ENCODE data around the gene FBN2. TPM values are rescaled to one million over a fixed set of nuclear protein-coding genes. Genes with fewer than 3 reads are reported as not detected.

Gene FBN2
- total and polyA plus RNA-seq, 2 experiments from 2014 or later = 41.0 to 143 TPM

GRCh38 chr5:128245974-128246373 lies 292.1 kb downstream of the FBN2 start:
- Histone ChIP-seq H3K9me3 (ENCODE audit: low read depth) (no peaks in the 10 kb centered on the region), H3K9me2 (replicated peaks; ENCODE audit: insufficient read depth) (no peaks in the 10 kb centered on the region), H3K4me1 (ENCODE audit: insufficient read depth) (peaks cover 5% of the 10 kb centered on the region), H3K4me3 (no peak overlapping the region), H3K27me3 (no peaks in the 10 kb centered on the region), H3K36me3 (replicated peaks; ENCODE audit: insufficient read depth, low read depth) (no peaks in the 10 kb centered on the region), H2AFZ (no peak overlapping the region), H3K4me2 (no peak overlapping the region), H3K27ac (no peak overlapping the region), H4K20me1 (ENCODE audit: insufficient read depth, poor library complexity, severe bottlenecking) (no peaks in the 10 kb centered on the region), H3K79me2 (no peaks in the 10 kb centered on the region)
- DNase-seq (ENCODE audit: low spot score) = no peak
- TF ChIP-seq EZH2 (IDR thresholded peaks at IDR 0.05; ENCODE audit: borderline replicate concordance) = no peak
- TF ChIP-seq, protein P1, sequence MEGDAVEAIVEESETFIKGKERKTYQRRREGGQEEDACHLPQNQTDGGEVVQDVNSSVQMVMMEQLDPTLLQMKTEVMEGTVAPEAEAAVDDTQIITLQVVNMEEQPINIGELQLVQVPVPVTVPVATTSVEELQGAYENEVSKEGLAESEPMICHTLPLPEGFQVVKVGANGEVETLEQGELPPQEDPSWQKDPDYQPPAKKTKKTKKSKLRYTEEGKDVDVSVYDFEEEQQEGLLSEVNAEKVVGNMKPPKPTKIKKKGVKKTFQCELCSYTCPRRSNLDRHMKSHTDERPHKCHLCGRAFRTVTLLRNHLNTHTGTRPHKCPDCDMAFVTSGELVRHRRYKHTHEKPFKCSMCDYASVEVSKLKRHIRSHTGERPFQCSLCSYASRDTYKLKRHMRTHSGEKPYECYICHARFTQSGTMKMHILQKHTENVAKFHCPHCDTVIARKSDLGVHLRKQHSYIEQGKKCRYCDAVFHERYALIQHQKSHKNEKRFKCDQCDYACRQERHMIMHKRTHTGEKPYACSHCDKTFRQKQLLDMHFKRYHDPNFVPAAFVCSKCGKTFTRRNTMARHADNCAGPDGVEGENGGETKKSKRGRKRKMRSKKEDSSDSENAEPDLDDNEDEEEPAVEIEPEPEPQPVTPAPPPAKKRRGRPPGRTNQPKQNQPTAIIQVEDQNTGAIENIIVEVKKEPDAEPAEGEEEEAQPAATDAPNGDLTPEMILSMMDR (IDR thresholded peaks at IDR 0.05; ENCODE audit: poor library complexity) = no peak
- WGBS (ENCODE audit: low lambda C conversion rate, missing lambda C conversion rate) = 98% methylated on average over 4 of the region's 4 CpGs

GRCh38 chr5:128243958-128244582 lies 294.0 kb downstream of the FBN2 start:
- Histone ChIP-seq H4K20me1 (ENCODE audit: insufficient read depth, poor library complexity, severe bottlenecking) (no peaks in the 10 kb centered on the region), H3K36me3 (replicated peaks; ENCODE audit: insufficient read depth, low read depth) (no peaks in the 10 kb centered on the region), H3K4me2 (no peak overlapping the region), H3K27me3 (no peaks in the 10 kb centered on the region), H3K4me3 (no peak overlapping the region), H3K27ac (no peak overlapping the region), H3K9me3 (ENCODE audit: low read depth) (no peaks in the 10 kb centered on the region), H3K79me2 (no peaks in the 10 kb centered on the region), H3K9me2 (replicated peaks; ENCODE audit: insufficient read depth) (no peaks in the 10 kb centered on the region), H3K4me1 (ENCODE audit: insufficient read depth) (peaks cover 4% of the 10 kb centered on the region), H2AFZ (no peak overlapping the region)
- DNase-seq (ENCODE audit: low spot score) = no peak
- whole genome bisulfite sequencing (ENCODE audit: low lambda C conversion rate, missing lambda C conversion rate) = 85% methylated on average over 3 of the region's 3 CpGs
- no peak for TF ChIP-seq EZH2 (IDR thresholded peaks at IDR 0.05; ENCODE audit: borderline replicate concordance)
- TF ChIP-seq EZH2phosphoT487 (IDR thresholded peaks at IDR 0.05; ENCODE audit: low read depth, severe bottlenecking, unreplicated experiment) = no peak
- TF ChIP-seq, protein P1 (IDR thresholded peaks at IDR 0.05; ENCODE audit: poor library complexity) = no peak

DNA sequence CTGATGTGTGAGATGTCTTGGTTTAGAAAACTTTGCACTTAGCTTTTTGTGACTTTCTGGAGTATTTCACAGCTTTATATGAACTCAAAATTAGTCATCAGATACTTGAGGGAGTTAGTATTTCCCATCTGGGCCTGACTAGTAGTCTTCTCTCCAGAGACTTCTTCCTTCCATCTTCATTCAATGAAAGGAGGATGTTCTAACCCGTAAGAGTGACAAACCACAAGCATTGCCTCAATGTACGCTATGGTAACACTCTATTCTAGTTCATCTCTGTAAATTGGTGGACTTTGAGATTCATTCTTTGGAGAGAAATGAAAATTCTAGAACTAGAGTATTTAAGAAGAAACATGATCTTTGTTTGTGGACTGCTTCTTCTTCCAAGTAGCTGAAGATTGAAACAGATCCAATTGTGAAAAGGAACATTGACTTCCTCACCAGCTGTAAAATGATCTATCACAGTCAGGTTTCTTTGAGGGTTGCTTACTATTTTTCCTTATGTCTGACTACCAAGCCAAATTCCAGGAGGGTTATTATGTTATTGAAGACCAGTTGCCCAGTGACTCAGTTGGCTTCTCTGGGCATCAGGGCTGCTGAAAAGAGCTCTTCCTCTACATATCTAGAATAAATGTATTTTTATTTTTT lies 296.9 kb downstream of the FBN2 start:
- H3K9me3 ChIP-seq (ENCODE audit: low read depth) = no peaks in the 10 kb centered on the region
- H3K9me2 ChIP-seq (replicated peaks; ENCODE audit: insufficient read depth) = no peaks in the 10 kb centered on the region
- H3K4me1 ChIP-seq (ENCODE audit: insufficient read depth) = no peaks in the 10 kb centered on the region
- no peaks in the 10 kb centered on the region for H4K20me1 ChIP-seq (ENCODE audit: insufficient read depth, poor library complexity, severe bottlenecking)
- H3K4me3 ChIP-seq = no peak overlapping the region
- 92% methylated on average over 2 of the region's 2 CpGs for WGBS (ENCODE audit: low lambda C conversion rate, missing lambda C conversion rate)
- H3K27ac ChIP-seq = no peak overlapping the region
- no peak overlapping the region for H2AFZ ChIP-seq
- TF ChIP-seq EZH2 (IDR thresholded peaks at IDR 0.05; ENCODE audit: borderline replicate concordance) (no peak), EZH2phosphoT487 (IDR thresholded peaks at IDR 0.05; ENCODE audit: low read depth, severe bottlenecking, unreplicated experiment) (no peak)
- TF ChIP-seq, protein P1 (IDR thresholded peaks at IDR 0.05; ENCODE audit: poor library complexity) = no peak
- H3K79me2 ChIP-seq = no peaks in the 10 kb centered on the region
- H3K36me3 ChIP-seq (replicated peaks; ENCODE audit: insufficient read depth, low read depth) = no peaks in the 10 kb centered on the region
- H3K27me3 ChIP-seq = no peaks in the 10 kb centered on the region
- DNase-seq (ENCODE audit: low spot score) = no peak
- H3K4me2 ChIP-seq = no peak overlapping the region
